ENCODE results near the gene PUDP. TPM values are rescaled to one million over a fixed set of nuclear protein-coding genes. Genes with fewer than 3 reads are reported as not detected.
"Not testable (repeated sequence)": the region's sequence is repeated elsewhere in the genome, so short reads cannot be mapped to it uniquely, and the experiment has no call there.

The PUDP gene
- total and polyA plus RNA-seq, 10 donors, result 9.2 to 27.2 (median 21.1) TPM

DNA sequence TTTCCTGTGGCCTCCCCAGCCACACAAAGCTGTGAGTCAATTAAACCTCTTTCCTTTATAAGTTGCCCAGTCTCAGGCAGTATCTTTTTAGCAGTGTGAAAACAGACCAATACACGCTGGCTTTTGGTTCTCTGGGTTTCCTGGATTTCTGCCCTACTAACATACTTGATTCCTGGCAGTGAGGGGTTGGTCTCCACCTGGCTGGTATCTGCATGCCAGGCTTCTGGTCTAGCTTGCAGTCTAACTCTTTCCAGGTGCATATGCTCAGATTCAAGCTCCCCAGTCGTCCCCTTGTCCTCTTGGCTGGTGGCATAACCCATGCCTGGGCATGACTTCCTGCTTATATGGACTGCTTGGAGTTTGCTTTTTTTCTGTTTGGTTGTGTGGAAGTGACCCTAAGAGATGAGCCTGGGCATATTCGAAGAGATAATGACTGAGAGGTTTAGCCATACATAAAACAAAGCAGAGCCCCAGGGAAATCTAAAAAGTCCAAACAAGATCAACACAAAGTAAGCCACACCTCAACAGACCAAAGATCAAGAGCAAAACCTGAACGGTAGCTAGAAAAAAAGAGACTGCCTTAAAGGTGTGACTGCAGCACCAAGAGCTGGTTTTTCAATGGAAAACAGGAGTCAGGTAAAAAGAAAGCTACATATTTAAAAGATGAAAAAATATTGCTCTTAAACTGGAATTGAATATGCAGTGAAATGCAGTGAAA is 102.6 kb downstream of the PUDP start:
- no peak for DNase-seq
- Histone ChIP-seq H3K27me3 (replicated peaks in 1 of 7) (no peaks in the 10 kb centered on the region), H3K36me3 (peaks cover 0 to 34% (median 13%) of the 10 kb centered on the region in 6 donors), H3K4me3 (no peak overlapping the region), H3K9me3 (no peaks in the 10 kb centered on the region), H3K4me1 (no peaks in the 10 kb centered on the region), H3K27ac (no peak overlapping the region)
- 62 to 90% (median 87%) methylated on average over 4 of the region's 4 CpGs for WGBS, 5 donors
- intact Hi-C loops (cut with DNase I; ENCODE audit: low total_unique reads), result no loop called here
- no peak for TF ChIP-seq POLR2AphosphoS5 (IDR thresholded peaks at IDR 0.05)
- TF ChIP-seq POLR2A (IDR thresholded peaks at IDR 0.05), result no peak
- TF ChIP-seq, protein P1, sequence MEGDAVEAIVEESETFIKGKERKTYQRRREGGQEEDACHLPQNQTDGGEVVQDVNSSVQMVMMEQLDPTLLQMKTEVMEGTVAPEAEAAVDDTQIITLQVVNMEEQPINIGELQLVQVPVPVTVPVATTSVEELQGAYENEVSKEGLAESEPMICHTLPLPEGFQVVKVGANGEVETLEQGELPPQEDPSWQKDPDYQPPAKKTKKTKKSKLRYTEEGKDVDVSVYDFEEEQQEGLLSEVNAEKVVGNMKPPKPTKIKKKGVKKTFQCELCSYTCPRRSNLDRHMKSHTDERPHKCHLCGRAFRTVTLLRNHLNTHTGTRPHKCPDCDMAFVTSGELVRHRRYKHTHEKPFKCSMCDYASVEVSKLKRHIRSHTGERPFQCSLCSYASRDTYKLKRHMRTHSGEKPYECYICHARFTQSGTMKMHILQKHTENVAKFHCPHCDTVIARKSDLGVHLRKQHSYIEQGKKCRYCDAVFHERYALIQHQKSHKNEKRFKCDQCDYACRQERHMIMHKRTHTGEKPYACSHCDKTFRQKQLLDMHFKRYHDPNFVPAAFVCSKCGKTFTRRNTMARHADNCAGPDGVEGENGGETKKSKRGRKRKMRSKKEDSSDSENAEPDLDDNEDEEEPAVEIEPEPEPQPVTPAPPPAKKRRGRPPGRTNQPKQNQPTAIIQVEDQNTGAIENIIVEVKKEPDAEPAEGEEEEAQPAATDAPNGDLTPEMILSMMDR (IDR thresholded peaks at IDR 0.05 in 8 of 11, conservative IDR thresholded peaks at IDR 0.05 in 3 of 11), result no peak

- WGBS, 5 donors, result 80 to 89% (median 85%) methylated on average over 3 of the region's 3 CpGs
- H3K27ac ChIP-seq; H3K4me1 ChIP-seq; H3K27me3 ChIP-seq (replicated peaks in 1 of 7); DNase-seq; intact Hi-C loops (cut with DNase I; ENCODE audit: low total_unique reads); H3K9me3 ChIP-seq; H3K4me3 ChIP-seq: not testable (repeated sequence)
- H3K36me3 ChIP-seq, result peaks cover 0 to 19% (median under 1%) of the 10 kb centered on the region in 6 donors
Measured at GRCh38 chrX:7043796-7044433, 104.0 kb downstream of the PUDP start.

- Histone ChIP-seq H3K4me1 (no peaks in the 10 kb centered on the region), H3K36me3 (no peaks in the 10 kb centered on the region), H3K4me3 (no peak overlapping the region), H3K27ac (no peak overlapping the region), H3K9me3 (no peaks in the 10 kb centered on the region), H3K27me3 (replicated peaks in 1 of 7) (no peaks in the 10 kb centered on the region)
- TF ChIP-seq POLR2A (IDR thresholded peaks at IDR 0.05) (no peak), POLR2AphosphoS5 (IDR thresholded peaks at IDR 0.05) (no peak)
- TF ChIP-seq, protein P1 (IDR thresholded peaks at IDR 0.05 in 8 of 11, conservative IDR thresholded peaks at IDR 0.05 in 3 of 11), result no peak
- 83 to 94% (median 90%) methylated on average over 5 of the region's 5 CpGs for WGBS, 5 donors
- no peak for DNase-seq
- intact Hi-C loops (cut with DNase I; ENCODE audit: low total_unique reads), result no loop called here
Measured at GRCh38 chrX:7028246-7028645, 119.7 kb downstream of the PUDP start.

DNA sequence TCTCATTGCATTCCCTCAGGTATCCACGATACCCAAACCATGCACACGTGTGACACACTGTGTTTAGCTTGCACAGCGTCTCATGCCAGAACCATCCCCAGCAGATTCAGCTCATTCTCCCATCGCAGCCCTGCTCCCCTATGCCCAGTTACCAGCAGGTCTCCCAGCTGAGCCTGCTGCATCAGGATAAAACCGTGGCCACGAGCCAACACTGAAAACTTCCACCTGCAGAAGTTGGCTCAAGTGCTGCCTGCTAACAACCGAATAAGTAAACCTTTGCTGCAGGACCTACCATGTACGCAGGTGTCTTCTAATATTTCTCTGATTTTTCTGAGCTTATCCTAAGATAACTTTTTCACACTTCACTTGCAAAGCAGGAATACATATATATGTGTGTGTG is 120.9 kb downstream of the PUDP start:
- H3K9me3 ChIP-seq, result no peaks in the 10 kb centered on the region
- 94 to 99% (median 96%) methylated on average over 8 of the region's 8 CpGs for WGBS, 5 donors

DNA sequence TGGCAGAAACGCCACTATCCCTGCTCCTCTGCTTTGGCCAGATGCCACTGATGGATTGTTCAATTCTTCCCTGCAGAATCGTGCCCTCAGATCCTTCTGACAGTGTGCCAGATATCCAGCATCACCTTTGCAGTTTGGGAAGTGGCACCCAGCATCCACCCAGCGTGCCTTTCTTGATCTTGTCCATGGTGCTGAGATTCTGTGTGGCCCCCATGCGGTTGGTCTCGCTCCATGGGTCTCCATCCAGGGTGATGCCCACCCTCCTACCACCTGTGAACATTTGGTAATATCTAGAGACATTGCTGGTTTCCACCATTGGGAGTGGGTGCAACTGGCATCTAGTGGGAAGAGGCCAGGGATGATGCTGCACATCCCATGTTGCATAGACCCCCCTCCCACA is 121.6 kb downstream of the PUDP start:
- DNase-seq; H3K4me1 ChIP-seq; H3K27me3 ChIP-seq (replicated peaks in 1 of 7); H3K4me3 ChIP-seq; H3K27ac ChIP-seq; H3K36me3 ChIP-seq; H3K9me3 ChIP-seq; intact Hi-C loops (cut with DNase I; ENCODE audit: low total_unique reads): not testable (repeated sequence)
- WGBS, 5 donors, result 84 to 100% (median 89%) methylated on average over 5 of the region's 5 CpGs

More for the DNA sequence above, 120.9 kb downstream of the PUDP start:
- H3K27me3 ChIP-seq (replicated peaks in 1 of 7), result no peaks in the 10 kb centered on the region
- no peak for DNase-seq
- no peaks in the 10 kb centered on the region for H3K4me1 ChIP-seq
- H3K27ac ChIP-seq, result no peak overlapping the region
- H3K4me3 ChIP-seq, result no peak overlapping the region
- H3K36me3 ChIP-seq, result no peaks in the 10 kb centered on the region
- intact Hi-C loops (cut with DNase I; ENCODE audit: low total_unique reads), result no loop called here
- no peak for TF ChIP-seq POLR2AphosphoS5 (IDR thresholded peaks at IDR 0.05)
- TF ChIP-seq POLR2A (IDR thresholded peaks at IDR 0.05), result no peak
- TF ChIP-seq, protein P1 (IDR thresholded peaks at IDR 0.05 in 8 of 11, conservative IDR thresholded peaks at IDR 0.05 in 3 of 11), result no peak

Data from spleen (tissue), 11 donors.